NCI-H1048 (cell line): ENCODE measurements around the gene TDP2.
"Not testable (repeated sequence)": the region's sequence is repeated elsewhere in the genome, so short reads cannot be mapped to it uniquely, and the experiment has no call there.

Experiments
- DNase-seq: peaks from one replicate; lab custom pipeline; 2025; lab: John Stamatoyannopoulos, UW

The TDP2 gene

GRCh38 chr6:24648276-24648675 lies 18.4 kb downstream of the TDP2 start:
- DNase-seq, result no peak

DNA sequence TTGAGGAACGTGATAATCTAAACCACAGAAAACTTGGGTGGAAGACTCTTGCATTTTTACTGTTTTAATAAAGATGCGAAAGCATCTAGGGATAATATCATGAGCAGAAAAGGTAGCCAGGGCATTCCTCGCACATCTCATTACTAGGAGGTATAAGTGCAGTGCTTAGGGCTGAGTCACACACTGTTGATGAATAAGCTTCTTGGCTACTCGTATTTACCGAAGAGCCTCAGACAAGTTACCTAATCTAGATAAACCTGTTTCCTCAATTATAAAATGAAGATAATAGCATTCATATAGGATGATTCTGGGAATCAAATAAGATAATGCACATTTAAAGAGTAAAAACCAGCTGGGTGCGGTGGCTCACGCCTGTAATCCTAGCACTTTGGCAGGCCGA lies 19.9 kb downstream of the TDP2 start:
- no peak for DNase-seq

DNA sequence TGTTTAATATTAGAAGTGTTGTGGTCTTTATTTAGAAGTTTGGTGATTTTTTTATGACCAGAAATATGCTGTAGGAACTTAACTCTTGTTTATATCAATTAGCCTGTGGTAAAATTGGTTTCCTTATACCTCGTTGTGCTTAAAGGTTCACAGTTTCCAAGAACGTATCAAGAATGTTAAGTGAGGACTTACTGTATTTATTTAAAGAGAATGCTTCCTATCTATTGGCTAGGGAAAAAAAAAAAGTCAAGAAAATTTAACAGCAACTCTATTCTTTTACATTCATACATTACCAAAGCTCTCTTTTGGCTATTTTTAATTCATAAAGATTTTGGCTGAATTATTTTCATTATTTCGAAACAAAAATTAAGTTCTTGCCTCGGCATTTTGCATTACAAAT lies 22.3 kb downstream of the TDP2 start:
- no peak for DNase-seq

DNA sequence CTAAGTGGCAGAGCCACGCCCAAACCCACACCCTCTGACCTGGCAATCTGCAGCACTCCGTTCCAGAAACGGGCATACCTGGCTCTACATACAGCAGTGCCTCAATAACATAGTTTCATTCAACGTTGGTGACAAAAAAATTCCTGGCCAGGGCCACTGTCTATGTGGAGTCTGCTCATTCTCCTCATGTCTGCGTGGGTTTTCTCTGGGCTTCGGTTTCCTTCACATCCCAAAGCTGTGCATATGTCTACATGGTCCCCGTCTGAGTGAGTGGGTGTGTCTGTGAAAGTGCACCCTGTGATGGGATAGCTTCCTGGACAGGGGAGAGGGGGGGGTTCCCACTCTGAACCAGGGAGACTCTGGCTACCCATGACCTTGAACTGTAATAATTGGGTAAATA lies 22.8 kb downstream of the TDP2 start:
- DNase-seq, result no peak

DNA sequence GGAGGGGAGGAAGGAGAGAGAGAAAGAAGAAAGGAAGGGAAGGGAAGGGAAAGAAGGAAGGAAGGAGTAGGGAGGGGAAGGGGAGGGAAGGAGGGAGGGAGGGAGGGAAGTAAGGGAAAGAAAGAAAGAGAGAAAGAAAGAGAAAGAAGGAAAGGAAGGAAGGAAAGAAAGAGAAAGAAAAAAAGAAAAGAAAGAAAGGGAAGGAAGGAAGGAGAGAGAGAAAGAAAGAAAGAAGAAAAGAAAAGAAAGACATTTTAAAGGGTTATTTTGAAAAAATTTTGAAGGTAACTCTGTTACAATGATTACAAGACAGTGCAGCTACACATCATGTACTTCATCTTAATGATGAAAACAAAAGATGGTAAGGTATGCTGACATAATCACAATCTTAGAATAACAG lies 24.6 kb downstream of the TDP2 start:
- no peak for DNase-seq

- DNase-seq, result not testable (repeated sequence)
Measured at GRCh38 chr6:24640631-24641030, 26.1 kb downstream of the TDP2 start.

DNA sequence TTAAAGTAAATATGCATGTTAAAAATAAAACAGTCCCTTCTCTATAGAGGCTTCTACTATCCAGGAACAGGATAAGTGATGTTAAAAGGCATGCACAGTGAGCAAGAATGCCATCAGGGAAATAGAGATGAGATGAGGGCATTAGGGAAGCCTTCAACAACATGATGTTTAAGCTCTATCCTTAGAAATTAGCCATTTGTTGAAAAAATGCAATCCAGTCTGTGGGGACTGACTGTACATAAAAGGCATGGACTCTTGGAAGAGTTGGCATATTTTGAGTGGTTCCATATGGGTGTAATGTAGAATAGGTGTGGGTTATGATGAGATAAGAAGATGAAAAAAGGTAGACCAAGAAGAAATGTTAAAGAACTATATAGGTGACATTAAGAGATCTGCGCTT lies 26.5 kb downstream of the TDP2 start:
- no peak for DNase-seq

DNA sequence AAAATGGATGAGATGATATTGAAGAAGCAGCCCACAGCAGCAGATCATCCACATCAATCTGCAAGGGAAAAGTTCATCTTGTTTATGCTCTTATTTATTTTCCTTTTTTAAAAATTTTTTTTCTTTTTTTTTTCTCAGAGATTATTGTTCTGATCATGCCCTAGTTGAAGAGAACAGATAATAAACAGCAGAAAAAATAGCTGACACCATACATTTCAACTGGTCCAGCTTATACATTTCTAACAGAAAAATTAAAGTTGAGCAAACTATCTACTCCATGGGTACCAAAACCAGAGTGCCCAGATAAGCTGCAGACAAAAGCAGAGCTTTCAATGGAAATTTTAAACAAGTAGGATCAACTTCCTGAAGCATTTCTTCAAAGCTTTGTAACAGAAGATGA lies 30.0 kb downstream of the TDP2 start:
- no peak for DNase-seq

DNA sequence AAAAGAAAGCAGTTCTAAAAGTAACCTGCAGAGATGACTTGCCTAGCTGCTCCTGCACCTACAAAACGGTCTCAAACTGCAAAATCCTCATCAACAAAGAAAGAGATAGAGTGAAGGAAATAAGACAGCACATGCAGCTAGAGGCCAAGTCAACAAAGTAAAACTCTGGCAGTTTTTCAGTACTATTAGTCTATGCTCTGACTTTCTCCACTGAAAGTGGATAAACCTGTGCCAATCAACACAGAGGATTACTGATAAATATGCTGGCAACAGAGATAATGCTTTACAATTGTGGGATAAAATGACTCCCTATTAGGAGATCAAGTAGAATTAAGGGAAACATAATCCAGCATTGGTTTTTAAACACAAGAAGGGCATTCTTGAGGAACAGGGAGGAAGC lies 34.1 kb downstream of the TDP2 start:
- no peak for DNase-seq

DNA sequence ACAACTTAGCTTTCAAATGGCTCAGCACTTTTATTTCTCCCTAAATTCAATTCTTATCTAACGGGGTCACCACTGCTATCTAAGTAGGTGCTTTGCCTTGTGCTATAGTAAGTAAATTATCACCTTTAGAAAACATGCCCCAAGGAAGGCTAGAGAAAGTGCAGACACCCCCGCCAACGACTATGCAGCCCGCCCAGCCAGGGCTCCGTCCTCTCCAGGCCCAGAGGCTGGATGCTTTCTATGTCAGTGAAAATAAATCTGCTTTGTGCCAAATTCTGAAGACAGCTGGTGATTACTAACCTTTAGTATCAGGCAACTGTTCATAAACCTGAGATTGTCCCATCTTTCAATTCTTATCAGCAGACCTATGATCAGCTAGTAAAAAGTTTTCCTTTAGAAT lies 35.0 kb downstream of the TDP2 start:
- DNase-seq, result no peak

DNA sequence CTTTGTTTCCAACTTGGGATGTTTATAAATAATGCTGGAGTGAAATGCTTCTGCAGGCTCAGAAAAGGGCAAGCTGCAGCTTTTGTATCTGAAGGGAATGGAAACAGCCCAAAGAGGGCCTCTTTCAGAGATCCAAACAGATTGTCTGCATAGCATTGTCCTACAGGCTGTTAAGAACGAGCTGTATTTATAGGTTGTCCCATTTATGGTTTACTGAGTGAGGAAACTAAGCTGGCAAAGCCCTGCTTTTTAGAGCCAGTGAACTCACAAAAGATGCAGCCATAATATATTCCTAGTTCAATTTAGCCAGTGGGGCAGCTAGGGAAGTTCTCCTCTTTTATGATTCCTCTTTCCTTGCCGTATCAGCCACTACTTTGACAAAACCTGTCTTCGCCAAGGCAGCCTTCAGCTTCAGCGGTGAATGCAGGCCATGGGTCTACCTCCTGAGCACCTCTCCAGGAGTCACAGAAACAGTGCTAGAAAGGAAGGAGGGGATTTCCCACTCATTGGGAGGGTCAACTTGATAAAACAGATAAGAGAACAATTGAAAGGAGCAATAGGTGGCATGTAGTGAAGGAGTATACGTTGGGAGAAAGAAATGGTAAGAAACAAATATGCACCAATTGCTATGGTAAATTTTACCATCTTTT lies 35.7 kb downstream of the TDP2 start:
- DNase-seq, result no peak

DNA sequence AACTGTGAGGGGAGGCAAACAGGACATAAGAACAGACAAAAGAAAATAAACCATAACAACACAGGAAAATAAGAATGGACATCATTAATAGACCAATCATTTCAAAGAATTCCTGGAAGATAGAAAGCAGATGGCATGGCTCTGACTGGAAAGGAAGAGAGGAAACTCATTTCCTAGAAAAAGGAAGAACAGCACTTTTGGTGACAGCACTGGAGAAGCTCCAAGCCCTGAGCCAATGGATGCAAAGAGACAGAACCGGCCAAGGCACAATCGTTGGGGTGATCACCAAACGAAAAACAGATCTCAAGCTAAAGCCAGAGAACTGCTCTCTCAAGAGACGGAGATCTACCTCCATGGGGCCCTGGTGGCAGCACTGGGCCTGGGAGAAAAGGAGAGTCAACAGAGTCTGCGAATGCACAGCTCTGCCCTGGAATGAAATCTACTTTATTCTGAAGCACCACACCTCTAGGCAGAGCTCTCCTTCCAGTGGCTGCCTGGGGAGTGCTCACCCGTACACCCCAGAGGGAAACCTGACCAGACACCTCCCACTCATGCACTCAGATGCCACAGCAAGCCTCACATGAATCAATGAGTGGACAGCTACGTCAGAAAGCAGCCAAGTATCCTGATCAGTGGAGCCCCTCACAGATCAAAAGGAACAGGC lies 44.9 kb downstream of the TDP2 start:
- DNase-seq, result no peak

GRCh38 chr6:24620637-24621036 lies 46.1 kb downstream of the TDP2 start:
- DNase-seq, result no peak

DNA sequence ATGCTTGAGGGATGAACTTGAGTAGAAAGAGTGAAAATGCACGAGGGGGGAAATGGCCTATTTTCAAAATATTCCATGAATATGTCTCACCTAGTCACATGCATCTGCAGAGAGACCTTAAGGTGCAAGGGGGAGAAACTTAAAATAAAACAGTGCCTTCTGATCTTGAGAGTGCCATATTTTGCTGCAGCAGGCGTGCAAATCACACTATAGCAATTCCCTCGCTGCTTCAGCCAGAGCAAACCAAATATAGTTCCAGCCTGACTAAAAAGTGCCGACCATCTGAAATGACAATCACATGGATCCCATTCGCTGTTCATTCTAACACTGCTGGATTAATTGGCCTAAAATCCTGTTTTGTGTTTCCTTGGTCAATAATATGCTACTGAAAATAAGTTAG lies 47.0 kb downstream of the TDP2 start:
- DNase-seq, result no peak

GRCh38 chr6:24614648-24615047 lies 52.1 kb downstream of the TDP2 start:
- DNase-seq, result no peak

DNA sequence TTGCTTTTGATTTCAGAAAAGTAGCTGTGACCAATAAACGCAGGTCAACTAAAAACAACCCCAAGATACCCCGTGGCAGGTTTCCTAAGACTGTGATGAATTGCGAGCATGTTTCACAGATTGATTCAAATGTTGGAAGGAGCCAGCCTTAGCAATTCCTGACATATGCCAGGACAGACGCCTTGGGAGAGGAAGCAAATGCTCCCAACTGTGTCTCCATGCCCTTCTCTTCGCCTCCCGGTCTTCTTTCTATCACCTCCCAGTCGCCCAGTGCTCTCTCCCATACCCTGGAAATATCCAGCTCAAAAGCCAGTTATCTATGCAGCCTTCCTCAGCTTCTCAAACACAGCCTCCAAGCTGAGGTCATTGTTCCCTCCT lies 52.7 kb downstream of the TDP2 start:
- DNase-seq, result no peak

DNA sequence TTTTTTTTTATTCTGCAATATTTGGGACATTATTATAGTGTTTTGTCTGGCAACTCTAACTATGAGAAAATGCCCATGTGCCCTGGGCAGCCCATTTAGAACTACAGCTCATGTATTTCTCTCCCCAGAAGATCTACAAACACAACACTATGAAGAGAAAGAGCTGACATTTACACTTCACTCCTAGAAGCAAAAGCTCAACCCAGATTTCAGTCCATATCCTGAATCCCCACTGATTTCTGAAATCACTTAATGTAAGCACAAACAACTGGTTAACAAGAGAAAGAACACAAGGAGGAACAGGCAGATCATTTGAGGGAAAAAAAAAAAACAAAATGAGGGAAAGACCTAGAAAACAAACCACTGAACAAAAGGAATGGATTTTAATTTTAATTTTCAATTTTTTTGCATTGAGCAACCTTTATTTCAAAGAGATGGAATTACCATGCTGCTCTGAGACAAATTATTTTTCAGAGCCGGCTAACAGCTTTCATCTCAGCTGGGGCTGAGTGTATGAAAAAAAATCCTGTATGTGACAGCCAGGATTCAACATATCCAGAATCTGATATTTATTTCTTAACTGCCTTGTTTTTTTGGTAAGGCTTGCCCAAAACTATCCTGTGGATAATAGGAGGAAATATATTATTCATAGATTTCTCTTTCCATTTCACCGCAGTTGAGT lies 53.2 kb downstream of the TDP2 start:
- no peak for DNase-seq

DNA sequence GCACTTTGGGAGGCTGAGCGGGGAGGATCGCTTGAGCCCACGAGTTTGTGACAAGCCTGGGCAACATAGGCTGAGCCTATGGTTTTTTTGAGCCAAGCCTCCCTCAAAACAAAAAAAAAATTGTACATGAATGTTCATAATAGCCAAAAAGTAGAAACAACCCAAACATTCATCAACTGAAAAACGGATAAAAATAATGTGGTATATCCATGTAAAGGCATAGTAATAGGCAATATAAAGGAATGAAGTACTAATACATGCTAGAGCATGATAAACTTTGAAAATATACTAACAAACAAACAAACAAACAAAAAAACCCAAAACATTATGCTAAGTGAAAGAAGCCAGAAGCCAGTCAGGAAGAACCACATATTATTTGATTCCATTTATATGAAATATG lies 56.0 kb downstream of the TDP2 start:
- DNase-seq, result no peak

GRCh38 chr6:24607310-24608105 lies 59.2 kb downstream of the TDP2 start:
- DNase-seq, result no peak

- DNase-seq, result no peak
Measured at GRCh38 chr6:24606200-24606930, 60.3 kb downstream of the TDP2 start.

DNA sequence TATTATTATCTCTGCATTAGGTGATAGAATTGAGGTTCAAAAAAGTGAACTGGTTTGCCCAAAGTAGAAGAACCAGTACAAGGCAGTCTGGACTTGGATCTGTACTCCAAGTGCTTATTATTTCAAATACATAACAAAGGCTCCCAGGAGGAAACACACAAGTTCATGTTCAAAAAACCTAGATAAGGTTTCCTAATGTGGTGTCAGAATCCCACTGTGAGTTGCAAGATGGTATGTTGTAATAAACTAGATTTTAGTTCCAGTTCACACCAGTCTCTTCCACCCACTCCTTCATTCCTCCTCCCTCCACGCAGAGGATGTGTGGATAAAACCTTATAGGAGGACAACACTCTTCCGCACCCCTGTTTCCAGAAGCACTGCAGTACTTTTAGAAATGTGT lies 63.5 kb downstream of the TDP2 start:
- DNase-seq, result no peak

DNA sequence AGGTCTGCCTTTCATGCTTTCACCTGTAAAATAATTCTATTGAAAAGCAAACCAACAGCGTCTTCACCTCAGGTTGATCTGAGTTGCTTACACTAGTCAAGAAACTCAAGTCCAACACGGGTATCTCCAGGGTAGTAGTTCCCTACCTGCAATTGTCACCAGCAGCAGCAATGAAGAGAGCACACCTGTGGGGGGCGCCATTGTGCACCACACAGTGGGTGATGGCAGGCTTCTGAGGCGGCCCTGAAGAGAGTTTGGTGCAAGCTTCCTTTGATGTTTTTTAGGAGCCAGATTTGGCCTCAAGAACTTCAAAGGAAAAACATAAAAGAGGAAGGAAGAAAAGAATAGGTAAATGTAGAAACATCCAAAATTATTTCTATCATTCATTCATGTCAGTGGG lies 65.8 kb downstream of the TDP2 start:
- no peak for DNase-seq
